K562 (cell line): ENCODE results near the gene OPRD1. TPM values are rescaled to one million over a fixed set of nuclear protein-coding genes. Genes with fewer than 3 reads are reported as not detected.
A peak's percentile ranks its signal among the peaks of the same experiment; 100 is the strongest.

Experiments
- AFF4 ChIP-seq: sonication (generic); formaldehyde crosslinking; IDR thresholded peaks from 2 replicates; pipeline ENCODE4 v1.8.0; 2023; ENCODE audit warnings: mild to moderate bottlenecking, missing genetic modification reagents
- ATF4 ChIP-seq: fragments of 450-650 bp; formaldehyde crosslinking; IDR thresholded peaks from 2 replicates; pipeline ENCODE4 v1.4.0; 2022; ENCODE audit warnings: mild to moderate bottlenecking, moderate library complexity
- BMI1 ChIP-seq: fragments of 150-350 bp; IDR thresholded peaks from 2 replicates; pipeline ENCODE4 v1.6.1; 2014; ENCODE audit warnings: low read length
- CCNT2 ChIP-seq: IDR thresholded peaks from 2 replicates; pipeline ENCODE4 v1.6.1; 2011; ENCODE audit warnings: borderline replicate concordance, low read depth, mild to moderate bottlenecking, moderate library complexity, mixed read lengths, low read length; ENCODE audit not compliant: insufficient read length; ENCODE audit errors: extremely low read depth
- E4F1 ChIP-seq: fragments of 250-450 bp; sonication (Bioruptor Pico); IDR thresholded peaks from 2 replicates; pipeline ENCODE4 v1.5.0; 2021; ENCODE audit warnings: mild to moderate bottlenecking, borderline replicate concordance
- GMEB1 ChIP-seq: fragments of 250-450 bp; sonication (Bioruptor Pico); IDR thresholded peaks from 2 replicates; pipeline ENCODE4 v1.4.0; 2020; ENCODE audit warnings: mild to moderate bottlenecking
- IRF1 ChIP-seq: sonication (generic); formaldehyde crosslinking; IDR thresholded peaks from 2 replicates; pipeline ENCODE4 v1.8.0; 2022; ENCODE audit warnings: missing genetic modification reagents, mild to moderate bottlenecking, borderline replicate concordance
- KDM1A ChIP-seq, 2 experiments: fragments of 450-650 bp; IDR thresholded peaks; 2 replicates each; pipeline ENCODE4 v1.6.1; 2016; ENCODE audit warnings: mild to moderate bottlenecking in 2 of 2
- MED1 ChIP-seq: sonication (generic); formaldehyde crosslinking; IDR thresholded peaks from 2 replicates; pipeline ENCODE4 v1.8.1; 2023; ENCODE audit warnings: missing genetic modification reagents, borderline replicate concordance
- NFE2 ChIP-seq: IDR thresholded peaks from 2 replicates; pipeline ENCODE4 v1.6.1; 2014; ENCODE audit warnings: antibody characterized with exemption, low read depth
- NR2C2 ChIP-seq, 2 experiments: fragments of 200-800 bp in 1 of 2; sonication (Bioruptor generic) in 1 of 2; sonication (generic) in 1 of 2; formaldehyde crosslinking in 1 of 2; IDR thresholded peaks; 2 replicates each; pipeline versions ENCODE4 v1.6.1 to v1.8.0; 2016 to 2022; ENCODE audit warnings: mild to moderate bottlenecking in 1 of 2, missing compliant biosample characterization in 1 of 2, missing genetic modification characterization in 1 of 2, missing genetic modification reagents in 1 of 2
- POLR2A ChIP-seq: fragments of 450-650 bp; conservative IDR thresholded peaks from 2 replicates; pipeline ENCODE4 v1.6.1; 2016
- SMARCA5 ChIP-seq: fragments of 450-650 bp; IDR thresholded peaks from 2 replicates; pipeline ENCODE4 v1.6.1; 2016
- TCF7 ChIP-seq: sonication (generic); IDR thresholded peaks from 2 replicates; pipeline ENCODE4 v1.6.1; 2016; ENCODE audit warnings: antibody characterized with exemption, borderline replicate concordance
- ZFPM2 ChIP-seq: fragments of 250-450 bp; sonication (Bioruptor Pico); IDR thresholded peaks from 2 replicates; pipeline ENCODE4 v1.5.1; 2022; ENCODE audit warnings: mild to moderate bottlenecking
- ZNF586 ChIP-seq: fragments of 450-650 bp; formaldehyde crosslinking; conservative IDR thresholded peaks from 2 replicates; pipeline ENCODE4 v1.4.0; 2020; ENCODE audit warnings: mild to moderate bottlenecking, moderate library complexity
- ZNF655 ChIP-seq: fragments of 250-450 bp; sonication (Bioruptor Pico); IDR thresholded peaks from 2 replicates; pipeline ENCODE4 v1.5.0; 2021
- polyA plus RNA-seq, 8 experiments: library from polyadenylated mRNA; depleted of rRNA in 4 of 8; stranded (reverse) in 5 of 8; unstranded in 3 of 8; fragments of >200 nt; fragmentation: Nextera tagmentation in 2 of 8; fragmentation: Illumina TruSeq in 1 of 8; extraction: Ambion mirVana in 2 of 8; extraction: Trizol in 1 of 8; gene quantifications; 2 replicates each; pipeline versions ENCODE4 v1.2.1 to v1.2.3, GENCODE V29; 2011 to 2014; ENCODE audit warnings: inconsistent platforms in 1 of 8, missing spikeins in 1 of 8
- total RNA-seq, 7 experiments: library from RNA; depleted of rRNA in 6 of 7; stranded (reverse); fragments of >200 nt in 6 of 7; fragmentation: Illumina TruSeq in 2 of 7; extraction: Trizol in 2 of 7; gene quantifications; 2 replicates each; pipeline versions ENCODE4 v1.2.1 to v1.2.3, GENCODE V29; 2011 to 2021; ENCODE audit warnings: low replicate concordance in 1 of 7

OPRD1 gene
- total and polyA plus RNA-seq, 9 of the 15 experiments (the other 6 are each of a cell fraction or from before 2014, with no cell fraction given): under 0.01 to 0.03 (median under 0.01) TPM; not detected in 6

GRCh38 chr1:28882009-28882628 is 70.1 kb downstream of the OPRD1 start (continued):
- TF ChIP-seq E4F1 (CRISPR knock-in tag) (no peak), ZNF586 (CRISPR knock-in tag) (no peak), KDM1A (IDR thresholded peaks at IDR 0.05) (peak; percentile 96 to 98), ZNF655 (CRISPR knock-in tag) (no peak), MED1 (CRISPR knock-in tag) (no peak), NR2C2 (CRISPR knock-in tag; IDR thresholded peaks at IDR 0.05) (no peak), NR2C2 (tag; IDR thresholded peaks at IDR 0.05) (peak; percentile 42; the same call in 1 of the 2 replicates), BMI1 (no peak), NFE2 (peak; percentile 43; the same call in 1 of the 2 replicates), TCF7 (no peak; the same call in 1 of the 2 replicates), POLR2A (no peak), SMARCA5 (peak; percentile 98), ATF4 (CRISPR knock-in tag) (no peak), AFF4 (CRISPR knock-in tag) (no peak), IRF1 (CRISPR knock-in tag) (no peak), ZFPM2 (no peak), CCNT2 (peak; percentile 31), GMEB1 (CRISPR knock-in tag) (no peak)
